Renal cortical epithelial cell (primary cell): ENCODE measurements around the gene MVD. TPM values are rescaled to one million over a fixed set of nuclear protein-coding genes. Genes with fewer than 3 reads are reported as not detected.
"Not testable (repeated sequence)": the region's sequence is repeated elsewhere in the genome, so short reads cannot be mapped to it uniquely, and the experiment has no call there.

ENCODE experiments used
- DNase-seq: peaks from one replicate; pipeline ENCODE4 v3.0.0-alpha.2; 2011; ENCODE audit warnings: low read depth
- total RNA-seq: library from RNA; depleted of rRNA; stranded (reverse); fragments of >200 nt; gene quantifications from 2 replicates; pipeline ENCODE4 v1.2.3, GENCODE V29; 2014

Gene MVD
- total RNA-seq, 1 donor from 2014 or later, result 29.6 TPM

DNA sequence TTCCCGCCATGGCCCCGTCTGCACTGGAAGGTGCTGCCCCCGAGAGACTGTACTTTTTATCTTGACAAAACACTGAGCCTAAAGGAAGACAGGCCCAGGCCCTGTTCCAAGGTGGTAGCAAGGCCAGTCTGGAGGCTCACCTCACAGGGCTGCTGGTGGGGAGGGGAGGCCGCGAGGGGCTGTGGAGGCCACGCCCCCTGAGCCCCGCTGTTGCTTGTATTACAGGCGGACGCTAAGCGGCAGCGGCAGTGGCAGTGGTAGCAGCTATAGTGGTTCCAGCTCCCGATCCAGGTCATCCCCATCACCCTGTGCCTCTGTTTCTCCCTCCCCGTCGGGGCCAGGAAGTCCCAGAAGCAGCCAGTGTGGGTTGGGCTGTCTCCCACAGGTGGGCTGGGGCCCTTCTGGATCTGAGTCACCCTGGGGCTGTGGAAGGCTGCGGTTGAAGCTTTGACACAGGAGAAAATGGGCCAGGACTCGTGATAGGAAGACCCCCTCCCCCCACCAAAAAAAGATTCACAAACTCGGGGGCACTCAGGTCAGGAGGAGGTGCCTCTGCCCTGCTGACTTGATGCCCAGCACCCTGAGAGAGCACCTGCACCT, 37.8 kb downstream of the MVD start:
- no peak for DNase-seq

GRCh38 chr16:88624481-88624880, 38.4 kb downstream of the MVD start:
- DNase-seq, result no peak

GRCh38 chr16:88623858-88624257, 39.0 kb downstream of the MVD start:
- DNase-seq, result no peak

- no peak for DNase-seq
Measured at GRCh38 chr16:88622866-88623265, 40.0 kb downstream of the MVD start.

DNA sequence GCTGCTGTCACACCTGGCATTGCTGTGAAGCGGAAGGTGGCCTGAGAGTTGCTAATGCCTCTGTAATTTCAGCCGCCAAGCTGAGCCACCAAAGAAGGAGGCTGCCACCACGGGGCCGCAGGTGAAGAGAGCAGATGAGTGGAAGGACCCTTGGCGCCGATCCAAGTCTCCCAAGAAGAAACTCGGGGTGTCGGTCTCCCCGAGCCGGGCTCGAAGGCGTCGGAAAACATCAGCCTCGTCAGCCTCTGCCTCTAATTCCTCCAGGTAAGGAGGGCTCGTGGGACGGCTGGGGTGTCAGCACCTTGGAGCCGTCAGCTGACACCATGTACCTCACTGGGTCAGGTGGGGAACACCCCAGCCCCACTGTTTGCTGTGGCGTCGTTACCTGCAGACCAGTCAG, 40.8 kb downstream of the MVD start:
- no peak for DNase-seq

DNA sequence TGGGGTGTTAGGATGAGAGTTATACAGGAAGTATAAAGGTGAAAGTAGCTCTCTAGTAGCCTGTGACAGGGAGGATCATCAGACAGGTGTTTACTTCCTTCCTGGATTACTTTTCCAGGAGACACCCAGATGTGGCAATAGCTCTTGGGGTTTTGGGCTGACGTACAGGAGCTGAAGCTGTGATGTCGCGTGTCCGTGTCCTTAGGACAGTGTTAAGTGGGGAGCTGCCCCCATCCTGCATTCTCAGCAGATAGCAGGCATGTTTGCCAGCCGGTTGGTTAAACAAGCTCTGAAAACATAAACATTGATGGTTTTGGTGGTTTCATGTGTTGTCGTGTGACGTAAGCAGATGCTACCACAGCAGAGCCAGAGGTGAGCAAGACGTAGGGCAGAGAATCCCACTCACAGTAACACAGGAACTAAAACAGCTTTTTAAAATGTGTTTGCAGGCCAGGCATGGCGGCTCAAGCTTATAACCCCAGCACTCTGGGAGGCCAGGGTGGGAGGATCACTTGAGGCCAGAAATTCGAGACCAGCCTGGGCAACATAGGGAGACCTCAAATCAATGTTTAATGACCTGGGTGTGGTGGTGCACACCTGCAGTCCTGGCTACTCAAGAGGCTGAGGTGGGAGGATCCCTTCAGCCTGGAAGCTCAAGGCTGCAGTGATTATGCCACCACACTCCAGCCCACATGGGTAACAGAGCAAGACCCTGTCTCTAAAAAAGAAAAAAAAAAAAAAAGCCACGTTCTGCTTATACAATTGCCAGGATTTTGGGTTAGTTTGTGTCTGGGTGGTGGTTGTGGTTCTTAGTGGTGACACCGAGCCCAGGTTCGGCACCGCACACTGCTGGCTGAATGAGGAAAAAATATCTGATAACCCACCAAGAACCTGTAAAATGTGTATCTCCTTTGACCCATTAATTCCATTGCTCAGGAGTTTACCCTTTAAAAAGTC, 42.8 kb downstream of the MVD start:
- DNase-seq, result no peak

DNA sequence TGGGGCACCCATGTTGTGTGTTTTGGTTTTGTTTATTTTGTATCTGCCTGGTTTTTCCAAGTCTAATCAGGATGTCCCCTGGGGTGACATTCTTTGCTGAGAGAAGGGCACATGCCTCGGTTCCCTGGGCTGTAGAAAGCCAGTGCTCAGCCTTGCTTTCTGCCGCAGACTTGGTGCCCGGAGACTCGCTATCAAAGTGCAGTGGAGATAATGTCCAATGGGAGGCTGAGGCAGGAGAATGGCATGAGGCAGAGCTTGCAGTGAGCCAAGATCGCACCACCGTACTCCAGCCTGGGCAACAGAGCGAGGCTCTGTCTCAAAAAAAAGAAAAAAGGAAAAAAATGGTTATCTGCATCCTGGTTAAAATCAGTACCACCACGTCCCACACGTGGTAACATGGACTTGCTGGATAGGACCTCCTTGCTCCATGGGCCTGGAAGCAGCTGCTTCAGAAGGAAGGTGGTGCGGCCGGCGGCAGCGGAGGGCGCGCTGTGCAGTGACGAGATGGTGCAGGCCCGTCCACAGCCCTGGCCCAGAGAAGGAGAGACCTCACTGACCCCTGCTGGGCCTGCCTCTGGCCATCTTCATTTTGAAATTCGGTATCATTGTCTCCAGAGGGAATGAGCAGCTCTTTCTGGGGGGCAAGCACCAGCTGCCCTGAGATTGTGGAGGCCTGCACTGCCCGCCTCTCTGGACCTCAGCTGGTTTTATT, 43.8 kb downstream of the MVD start:
- no peak for DNase-seq

DNA sequence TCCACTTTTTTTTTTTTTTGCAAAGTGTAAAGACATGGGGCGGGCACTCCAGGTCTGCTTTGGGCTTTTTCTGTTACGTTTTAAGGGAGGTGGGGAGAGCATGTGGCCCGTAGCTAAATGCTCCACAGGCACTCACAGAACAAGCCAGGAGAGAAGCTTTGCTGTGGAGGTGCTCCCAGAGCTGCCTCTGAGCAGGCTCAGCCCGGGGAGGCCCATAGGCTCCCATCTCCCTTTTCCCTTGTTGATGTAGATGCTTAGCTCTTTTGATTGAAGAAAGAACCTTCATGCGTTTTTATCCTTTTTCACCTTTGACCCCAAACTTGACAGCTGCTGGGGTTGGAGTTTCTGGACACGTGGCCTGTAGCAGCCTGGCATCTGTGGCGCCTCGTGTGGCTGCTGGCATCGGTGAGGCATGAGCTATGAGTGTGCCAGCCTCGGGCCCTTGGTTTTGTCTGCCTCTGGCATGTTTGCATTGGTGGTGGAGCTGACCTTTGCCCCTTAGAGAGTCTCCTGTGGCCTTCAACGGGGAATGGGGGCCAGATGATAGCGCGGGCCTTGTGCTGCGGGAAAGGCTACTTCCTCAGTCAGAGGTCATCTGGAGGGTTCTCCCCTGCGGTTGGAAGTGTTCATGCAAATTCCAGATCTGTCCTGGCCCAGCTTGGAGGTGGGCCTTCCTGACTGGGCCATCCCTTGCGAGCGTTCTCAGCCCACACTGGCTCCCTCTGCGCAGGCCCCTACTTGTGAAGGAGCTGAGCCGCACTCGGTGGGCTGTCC, 44.5 kb downstream of the MVD start:
- no peak for DNase-seq

GRCh38 chr16:88617268-88618031, 45.4 kb downstream of the MVD start:
- no peak for DNase-seq

DNA sequence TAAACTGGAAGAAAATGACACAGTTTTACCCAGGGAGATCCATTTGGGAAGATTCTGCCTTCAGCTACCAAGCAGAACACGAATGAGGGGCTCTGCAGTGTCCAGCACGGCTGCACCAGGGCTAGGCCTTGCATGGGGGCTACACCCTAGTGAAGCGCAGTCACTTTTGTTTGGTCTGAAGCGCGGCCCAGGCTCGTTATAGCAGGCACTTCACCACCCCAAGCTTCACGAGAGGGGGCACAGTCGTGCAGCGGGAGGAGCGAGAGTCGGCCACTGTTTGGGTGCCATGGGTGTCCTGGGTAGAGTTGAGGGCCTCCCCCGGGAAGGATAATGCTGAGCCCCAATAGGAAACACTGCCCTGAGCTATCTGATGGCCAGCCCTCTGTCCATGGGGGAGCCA, 46.2 kb downstream of the MVD start:
- DNase-seq, result no peak

DNA sequence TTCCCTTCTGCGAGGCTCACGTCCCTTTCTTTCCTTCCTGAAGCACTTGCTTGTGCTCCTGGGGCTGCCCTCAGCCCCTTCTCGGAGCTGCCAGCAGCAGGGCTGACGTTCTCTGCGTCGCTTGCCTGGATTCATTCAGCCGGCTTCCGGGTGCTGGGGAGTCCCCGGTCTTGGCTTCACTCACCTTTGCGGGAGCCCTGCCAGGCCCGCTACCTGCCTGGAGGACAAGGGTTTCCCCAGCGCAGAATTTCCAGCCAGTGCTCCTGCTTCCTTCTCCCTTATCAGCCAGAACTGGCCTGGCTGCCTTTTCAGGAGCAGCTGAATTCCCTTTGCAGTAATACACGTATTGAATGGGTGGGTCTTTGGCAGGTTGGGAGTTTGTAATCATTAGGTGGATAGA, 46.6 kb downstream of the MVD start:
- no peak for DNase-seq

- no peak for DNase-seq
Measured at GRCh38 chr16:88614818-88615580, 47.9 kb downstream of the MVD start.

DNA sequence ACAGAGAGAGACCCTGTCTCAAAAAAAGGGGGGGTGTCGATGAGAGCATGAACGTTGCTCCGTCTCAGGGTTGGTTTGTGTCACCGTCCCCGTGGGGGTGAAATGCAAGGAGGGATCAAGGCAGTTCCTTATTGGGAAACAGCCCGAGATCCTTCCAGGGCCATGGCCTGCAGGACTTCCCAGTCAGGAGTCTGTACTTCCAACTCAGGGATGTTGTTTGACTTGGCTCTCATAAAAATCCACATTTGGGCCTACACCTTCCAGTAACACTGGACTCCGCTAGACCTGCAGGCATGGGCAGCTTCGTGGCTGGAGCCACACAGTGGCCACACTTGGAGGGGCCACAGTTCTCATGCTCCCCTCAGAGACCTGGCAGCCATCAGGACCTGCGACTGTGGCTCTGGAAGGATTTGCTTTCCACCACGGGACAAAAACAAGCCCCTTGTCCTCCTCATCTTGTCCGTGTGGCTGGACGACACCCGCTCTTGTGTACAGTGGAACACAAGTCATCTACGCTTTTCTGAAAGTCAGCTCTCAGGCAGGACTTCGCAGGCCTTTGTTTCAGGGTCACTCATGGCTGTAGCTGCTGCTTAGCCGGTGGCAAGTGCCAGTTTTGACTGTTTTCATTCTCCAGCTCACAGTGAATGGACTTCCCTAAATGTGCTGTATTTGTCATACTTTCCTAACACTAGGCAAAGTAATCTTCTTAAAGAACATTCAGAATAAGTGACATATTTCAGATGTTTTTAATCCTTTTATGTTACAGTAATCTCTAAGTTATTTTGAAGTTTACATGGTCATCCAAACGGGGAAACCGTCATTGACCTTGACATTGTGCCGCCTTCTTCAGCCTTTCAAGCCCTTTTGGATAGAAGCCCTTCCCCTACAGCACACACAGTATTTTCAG, 48.7 kb downstream of the MVD start:
- DNase-seq, result no peak

DNA sequence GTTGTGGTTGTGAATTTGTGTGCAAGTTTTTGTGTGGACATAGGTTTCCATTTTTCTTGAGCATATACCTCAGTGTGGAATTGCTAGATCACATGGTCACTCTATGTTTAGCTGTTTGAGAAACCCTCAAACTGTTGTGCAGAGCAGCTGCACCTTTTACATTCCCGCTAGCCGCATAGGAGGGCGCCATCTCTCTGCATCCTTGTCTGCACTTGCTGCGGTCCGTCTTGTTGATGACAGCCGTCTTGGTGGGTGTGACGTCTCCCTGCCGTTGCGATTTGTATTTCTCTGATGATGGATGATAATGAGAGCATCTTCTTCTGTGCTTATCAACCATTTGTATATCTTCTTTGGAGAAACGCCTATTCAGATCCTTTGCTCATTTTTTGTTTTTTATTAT, 49.6 kb downstream of the MVD start:
- DNase-seq, result no peak

DNA sequence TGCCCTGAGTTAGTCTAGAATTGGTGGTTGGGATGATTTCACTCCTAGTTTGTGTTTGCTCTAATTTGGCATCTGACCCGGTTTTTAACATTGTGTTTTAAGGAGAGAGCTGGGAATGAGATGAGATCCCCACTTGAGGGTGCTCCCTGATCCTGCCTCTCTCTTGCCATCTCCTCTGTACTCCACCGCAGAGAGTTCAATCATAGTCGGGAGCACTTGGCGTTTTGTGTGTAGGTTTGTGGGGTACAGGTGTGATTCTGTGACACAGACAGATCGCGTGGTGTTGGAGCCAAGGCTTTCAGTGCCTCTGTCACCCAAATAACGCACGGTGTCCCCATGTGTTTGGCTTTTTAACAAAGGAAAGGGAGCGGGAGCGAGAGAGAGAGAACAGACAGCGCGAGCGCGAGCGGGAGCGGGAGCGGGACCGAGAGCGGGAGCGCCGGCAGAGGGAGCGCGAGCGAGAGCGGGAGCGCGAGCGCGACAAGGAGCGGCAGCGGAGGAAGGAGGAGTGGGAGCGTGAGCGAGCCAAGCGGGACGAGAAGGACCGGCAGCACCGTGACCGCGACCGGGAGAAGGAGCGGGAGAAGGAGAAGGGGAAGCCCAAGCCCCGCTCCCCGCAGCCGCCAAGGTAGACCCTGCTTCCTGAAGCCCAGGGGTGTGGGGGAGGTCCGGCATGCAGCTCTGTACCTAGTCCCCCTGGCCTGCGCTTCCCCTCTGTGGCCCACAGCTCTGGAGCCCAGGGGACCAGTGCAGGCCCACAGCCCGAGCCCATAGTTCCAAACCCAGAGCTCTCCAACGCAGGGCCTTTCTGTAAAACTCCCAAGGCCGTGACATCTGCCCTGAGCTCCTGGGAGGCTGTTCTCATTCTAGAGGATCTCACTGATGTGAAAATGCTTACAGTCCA, 51.7 kb downstream of the MVD start:
- no peak for DNase-seq

DNA sequence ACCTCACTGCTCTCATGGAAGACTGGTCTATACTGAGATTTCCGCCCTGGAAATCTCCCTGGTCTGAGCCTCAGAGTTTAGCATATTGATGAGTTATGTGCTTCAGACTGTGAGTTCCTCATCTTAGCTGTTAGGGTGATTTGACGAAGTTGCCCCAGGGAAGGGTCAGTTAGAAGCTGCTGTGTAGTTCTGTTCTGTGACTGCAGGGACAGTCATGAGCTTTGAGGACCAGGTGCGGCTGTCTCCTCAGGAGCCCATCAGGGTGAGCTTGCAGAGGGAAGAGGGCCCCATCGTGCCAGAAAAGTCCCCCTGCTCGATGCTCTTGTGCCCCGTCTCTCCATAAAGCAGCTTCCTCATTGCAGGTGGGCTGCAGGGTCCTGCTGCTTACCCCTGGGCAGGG, 52.8 kb downstream of the MVD start:
- no peak for DNase-seq

GRCh38 chr16:88609426-88609825, 53.5 kb downstream of the MVD start:
- DNase-seq, result not testable (repeated sequence)

- no peak for DNase-seq
Measured at GRCh38 chr16:88608076-88608475, 54.8 kb downstream of the MVD start.
